Fibroblast of gingiva (primary cell): ENCODE data around the gene CDC42EP5.
"Not testable (repeated sequence)": the region's sequence is repeated elsewhere in the genome, so short reads cannot be mapped to it uniquely, and the experiment has no call there.

ENCODE experiments used
- DNase-seq: peaks from one replicate; pipeline ENCODE4 v3.0.0-alpha.2; 2011; ENCODE audit warnings: low read depth

Gene CDC42EP5

DNA sequence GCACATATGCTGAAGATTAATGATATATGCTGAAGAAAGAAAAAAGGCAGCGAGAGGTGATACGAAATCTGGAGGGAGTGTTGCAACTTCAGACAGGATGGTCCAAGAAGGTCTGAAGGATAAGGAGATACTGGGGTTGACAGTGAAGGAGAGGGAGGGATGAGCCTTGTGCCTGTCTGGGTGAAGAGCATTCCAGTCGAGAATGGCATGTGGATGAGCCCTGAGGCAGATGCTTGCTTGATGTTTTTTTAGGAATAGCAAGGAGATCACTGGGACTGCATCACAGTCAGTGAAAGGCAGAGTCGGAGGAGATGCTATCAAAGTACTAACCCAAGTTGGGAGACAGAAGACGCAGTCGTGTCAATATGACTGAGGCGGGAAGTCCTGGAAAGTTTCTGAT is 16.2 kb upstream of the CDC42EP5 start:
- no peak for DNase-seq

DNA sequence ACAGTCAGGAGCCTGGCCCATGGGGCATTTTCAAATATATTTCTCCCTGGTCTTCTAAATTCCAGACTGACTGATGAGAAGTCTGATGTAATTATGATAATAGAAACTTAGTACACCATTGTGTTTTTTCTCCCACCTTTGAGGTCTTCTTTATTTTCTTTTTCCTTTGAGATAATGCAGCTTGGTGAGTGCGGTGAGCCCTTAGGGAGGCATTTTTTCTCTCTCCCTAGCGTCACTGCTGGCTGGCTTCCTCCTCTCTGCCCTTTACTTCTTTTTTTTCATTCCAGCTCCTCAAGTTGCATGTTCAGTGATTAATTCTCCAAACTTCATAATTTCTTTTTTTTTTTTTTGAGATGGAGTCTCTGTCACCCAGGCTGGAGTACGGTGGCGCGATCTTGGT is 12.8 kb upstream of the CDC42EP5 start:
- DNase-seq: peak; percentile 13

DNA sequence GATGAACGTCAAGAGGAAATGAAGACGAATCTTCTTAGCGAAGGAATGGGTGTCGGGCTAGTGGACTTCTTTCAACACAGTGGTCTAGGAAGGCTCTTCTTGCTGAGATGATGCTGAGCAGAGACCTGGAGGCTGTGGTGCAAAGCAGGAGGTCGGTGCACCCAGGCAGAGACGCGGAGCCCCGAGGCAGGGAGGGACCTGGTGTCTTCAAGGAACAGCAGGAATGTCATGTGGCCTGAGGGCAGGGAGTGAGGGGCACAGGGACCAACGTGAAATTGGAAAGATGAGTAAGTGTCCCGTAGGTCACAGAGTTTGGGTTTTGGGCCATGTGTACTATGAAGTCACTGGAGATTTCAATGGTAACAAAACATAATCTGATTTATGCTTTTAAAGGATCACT is 11.4 kb upstream of the CDC42EP5 start:
- no peak for DNase-seq

DNA sequence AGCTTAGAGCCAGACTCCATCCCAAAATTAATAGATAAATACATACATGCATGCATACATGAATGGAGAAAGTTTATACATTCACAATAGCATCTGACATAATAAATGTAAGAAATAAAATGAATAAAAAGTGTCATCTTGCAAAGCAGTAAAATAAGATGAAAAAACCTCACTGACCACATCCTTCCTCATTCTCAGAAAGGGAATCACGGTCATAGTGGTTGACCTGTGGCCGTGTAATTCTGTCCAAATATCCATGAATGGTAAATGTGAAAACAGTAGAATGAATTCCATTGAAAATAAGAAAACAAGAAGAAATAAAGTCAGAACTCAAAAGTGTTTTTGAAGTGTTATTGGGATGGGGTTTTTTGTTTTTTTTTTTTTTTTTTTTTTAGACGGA is 9.8 kb upstream of the CDC42EP5 start:
- no peak for DNase-seq

DNA sequence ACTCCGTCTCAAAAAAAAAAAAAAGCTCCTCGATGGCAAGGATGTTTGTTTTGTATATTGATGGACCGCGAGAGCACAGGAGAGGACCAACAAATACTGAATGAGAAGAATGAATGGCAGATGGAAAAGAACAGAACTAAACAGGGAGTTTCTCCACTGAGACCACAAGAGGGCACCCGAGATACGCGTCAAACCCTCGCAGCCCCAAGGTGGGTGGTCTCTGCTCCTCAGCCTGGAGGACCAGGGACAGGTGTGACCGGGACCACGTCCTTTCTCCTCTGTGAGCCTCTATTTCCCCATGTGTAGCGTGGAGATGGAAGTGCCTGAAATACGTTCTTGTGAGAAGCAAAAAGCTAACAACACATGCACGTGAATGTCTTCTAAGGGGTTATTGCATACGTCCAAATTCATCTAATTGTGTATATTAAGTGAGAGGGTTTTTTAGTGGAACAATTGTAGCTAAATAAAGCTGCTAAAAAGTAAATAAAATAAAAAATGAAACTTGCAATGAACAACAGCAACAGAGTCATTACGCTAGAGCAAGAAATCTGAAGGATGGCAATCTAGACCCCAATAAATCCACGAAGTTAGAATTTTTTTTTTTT is 8.3 kb upstream of the CDC42EP5 start:
- DNase-seq: no peak

DNA sequence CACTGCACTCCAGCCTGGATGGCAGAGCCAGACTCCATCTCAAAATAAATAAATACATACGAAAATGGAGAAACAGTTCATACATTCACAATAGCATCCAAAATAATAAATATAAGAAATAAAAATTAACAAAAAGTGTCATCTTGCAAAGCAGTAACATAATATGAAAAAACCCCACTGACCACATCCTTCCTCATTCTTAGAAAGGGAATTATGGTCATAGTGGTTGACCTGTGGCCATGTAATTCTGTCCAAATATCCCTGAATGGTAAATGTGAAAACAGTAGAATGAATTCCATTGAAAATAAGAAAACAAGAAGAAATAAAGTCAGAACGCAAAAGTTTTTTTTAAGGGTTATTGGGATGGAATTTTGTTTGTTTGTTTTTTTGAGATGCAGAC is 7.0 kb upstream of the CDC42EP5 start:
- DNase-seq: no peak

DNA sequence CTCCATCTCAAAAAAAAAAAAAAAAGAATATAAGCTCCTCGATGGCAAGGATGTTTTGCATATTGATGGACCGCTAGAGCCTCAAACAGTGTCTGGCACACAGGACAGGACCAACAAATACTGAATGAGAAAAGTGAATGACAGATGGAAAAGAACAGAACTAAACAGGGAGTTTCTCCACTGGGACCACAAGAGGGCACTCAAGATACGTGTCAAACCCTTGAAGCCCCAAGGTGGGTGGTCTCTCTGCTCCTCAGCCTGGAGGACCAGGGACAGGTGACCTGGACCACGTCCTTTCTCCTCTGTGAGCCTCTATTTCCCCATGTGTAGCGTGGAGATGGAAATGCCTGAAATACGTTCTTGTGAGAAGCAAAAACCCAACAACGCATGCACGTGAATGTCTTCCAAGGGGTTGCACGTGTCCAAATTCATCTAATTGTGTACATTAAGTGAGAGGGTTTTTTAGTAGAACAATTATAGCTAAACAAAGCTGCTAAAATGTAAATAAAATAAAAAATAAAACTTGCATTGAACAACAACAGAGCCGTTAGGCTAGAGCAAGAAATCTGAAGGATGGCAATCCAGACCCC is 5.7 kb upstream of the CDC42EP5 start:
- DNase-seq: peak; percentile 28

DNA sequence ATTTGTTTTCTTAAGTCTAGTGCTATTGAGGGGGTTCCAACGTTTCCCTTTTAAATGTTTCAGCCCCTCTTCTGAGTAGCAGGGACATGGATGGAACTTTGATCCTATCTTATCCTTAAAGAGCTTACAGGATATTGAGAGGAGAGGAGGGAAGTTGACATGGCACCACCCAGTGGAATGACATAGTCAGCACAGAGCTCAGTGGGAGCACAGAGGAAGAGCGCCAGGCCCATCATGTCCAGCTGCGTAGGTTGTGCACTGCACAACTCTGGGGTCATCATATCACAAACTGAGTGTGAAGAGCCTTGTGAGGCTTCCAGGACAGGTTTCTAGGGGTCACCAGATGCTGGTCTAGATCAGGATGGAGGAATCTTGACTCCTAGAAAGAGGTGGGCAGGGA is 4.6 kb upstream of the CDC42EP5 start:
- DNase-seq: no peak

DNA sequence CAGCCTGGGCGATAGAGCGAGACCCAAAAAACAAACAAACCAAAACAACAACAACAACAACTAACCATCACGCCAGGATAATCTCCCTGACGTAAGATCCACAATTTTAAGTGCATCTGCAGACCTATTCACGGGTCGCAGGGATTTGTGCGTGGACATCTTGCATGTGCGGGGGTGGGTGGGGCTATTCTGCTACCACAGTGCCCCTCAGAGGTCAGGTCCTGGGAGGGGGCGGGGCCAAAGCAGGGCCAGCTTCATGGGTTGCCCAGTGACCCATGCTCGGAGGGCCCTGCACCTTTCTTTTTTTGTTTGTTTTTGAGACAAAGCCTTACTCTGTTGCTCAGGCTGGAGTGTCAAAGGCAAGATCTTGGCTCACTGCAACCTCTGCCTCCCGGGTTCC is 2.6 kb upstream of the CDC42EP5 start:
- no peak for DNase-seq

DNA sequence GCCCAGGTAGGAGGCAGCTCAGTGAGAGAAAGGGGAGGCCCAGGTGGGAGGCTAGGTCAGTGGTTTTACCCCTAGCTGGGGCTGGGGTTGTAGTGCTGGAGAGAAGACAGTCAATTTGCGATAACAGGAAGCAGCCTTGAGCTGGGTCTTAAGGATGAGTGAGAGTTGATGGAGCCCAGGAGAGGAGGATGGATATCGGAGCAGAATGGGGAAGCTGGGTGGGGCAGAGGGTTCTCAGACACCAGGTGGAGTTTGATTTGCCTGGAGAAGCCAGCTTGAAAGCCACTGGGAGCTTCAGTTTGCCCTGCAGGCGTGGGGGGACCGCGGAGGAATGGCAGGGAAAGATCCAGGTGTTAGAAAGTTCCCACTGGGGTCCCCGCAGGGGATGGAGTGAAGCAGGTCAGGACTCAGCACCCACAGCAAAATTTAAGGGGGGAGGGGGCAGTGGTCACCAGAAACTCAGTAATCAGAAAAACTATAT is 836 bp upstream of the CDC42EP5 start:
- no peak for DNase-seq

DNA sequence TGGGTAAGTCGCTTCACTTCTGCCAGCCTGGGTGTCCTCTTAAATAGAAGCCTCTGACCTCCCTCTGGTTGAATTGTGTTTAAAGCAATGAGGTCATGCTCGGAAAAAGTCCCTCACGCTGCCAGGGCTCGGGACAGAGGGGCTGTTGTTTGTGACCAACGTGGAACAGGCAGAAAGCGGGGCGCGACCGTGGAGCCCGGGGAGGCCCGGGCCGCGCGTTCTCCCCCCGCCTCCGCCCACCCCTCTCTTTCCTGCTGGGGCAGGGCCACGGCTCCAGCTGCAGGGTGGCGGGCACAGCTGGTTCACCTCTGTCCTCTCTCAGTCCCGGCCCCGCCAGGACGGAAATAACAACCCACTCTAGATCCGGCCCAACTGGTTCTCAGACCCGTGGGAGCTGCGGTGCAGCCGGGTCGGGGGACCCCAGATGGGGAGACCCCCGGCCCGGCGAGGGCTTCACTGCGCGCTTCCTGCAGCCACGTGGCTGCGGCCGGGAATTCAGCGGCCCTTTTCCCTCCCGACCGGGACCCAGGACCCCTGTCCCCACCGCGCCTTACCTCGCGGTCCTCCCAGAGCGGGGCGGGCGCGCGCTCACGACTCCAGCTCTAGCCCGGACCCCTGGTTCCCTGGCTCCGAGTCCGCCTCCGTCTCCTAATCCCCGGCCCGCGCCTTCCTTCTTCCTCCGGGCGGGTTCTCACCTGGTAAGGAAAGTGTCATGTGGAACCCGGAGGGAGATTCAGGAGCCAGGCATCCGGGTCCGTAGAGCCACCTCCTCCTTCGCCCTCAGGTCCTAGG is 1.9 kb downstream of the CDC42EP5 start:
- no peak for DNase-seq

DNA sequence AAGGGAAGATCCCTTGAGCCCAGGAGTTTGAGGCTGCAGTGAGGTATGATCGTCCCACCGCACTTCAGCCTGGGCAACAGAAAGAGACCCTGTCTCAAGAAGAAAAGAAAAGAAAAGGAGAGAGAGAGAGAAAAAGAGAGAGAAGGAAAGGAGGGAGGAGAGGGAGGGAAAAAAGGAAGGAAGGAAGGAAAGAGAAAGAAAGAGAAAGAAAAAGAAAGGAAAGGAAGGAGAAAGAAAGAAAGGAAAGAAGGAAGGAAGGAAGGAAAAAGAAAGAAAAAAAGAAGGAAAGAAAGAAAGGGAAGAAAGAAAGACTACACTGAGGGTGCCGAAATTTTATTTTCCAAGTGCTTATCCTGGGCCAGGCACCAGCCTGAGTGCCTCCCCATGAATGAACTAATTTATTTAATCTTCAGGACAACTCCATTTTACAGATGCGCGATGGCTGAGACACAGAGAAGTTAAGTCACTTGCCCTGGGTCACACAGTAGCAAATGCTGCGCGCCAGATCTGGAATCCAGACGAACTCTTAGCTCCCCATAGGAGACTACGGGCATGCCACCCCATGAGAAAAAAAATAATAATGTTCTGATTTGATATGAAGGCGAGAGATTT is 2.7 kb downstream of the CDC42EP5 start:
- no peak for DNase-seq

DNA sequence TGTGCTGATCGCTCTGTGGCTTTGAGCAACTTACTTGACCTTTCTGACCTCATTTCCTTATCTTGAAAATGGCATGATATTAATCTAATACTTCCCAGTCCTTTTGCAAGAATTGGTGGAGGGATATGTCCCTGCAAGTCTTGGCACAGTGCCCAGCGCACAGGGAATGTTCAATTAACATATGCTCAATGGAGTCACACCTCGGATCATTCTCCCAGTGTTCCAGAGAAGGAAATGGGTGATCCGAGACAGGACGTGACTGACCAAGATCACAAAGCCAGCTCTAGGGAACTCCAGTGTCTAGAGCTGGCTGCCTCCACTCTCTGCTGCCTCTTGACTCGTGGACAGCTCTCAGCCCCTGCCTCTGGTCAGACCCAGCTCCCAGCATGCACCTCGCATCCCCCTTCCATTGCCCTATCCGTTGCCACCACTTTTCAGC is 3.6 kb downstream of the CDC42EP5 start:
- no peak for DNase-seq

DNA sequence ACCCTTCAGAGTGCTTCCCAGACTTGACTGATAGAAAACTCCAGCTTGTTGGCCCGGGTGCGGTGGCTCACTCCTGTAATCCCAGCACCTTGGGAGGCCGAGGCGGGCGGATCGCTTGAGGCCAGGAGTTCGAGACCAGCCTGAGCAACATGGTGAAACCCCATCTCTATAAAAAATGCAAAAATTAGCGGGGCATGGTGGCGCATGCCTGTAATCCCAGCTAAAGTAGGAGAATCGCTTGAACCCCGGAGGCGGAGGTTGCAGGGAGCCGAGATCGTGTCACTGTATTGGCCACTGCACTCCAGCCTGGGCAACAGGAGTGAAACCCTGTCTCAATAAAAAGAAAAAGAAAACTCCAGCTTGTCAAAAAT is 7.0 kb downstream of the CDC42EP5 start:
- DNase-seq: not testable (repeated sequence)

DNA sequence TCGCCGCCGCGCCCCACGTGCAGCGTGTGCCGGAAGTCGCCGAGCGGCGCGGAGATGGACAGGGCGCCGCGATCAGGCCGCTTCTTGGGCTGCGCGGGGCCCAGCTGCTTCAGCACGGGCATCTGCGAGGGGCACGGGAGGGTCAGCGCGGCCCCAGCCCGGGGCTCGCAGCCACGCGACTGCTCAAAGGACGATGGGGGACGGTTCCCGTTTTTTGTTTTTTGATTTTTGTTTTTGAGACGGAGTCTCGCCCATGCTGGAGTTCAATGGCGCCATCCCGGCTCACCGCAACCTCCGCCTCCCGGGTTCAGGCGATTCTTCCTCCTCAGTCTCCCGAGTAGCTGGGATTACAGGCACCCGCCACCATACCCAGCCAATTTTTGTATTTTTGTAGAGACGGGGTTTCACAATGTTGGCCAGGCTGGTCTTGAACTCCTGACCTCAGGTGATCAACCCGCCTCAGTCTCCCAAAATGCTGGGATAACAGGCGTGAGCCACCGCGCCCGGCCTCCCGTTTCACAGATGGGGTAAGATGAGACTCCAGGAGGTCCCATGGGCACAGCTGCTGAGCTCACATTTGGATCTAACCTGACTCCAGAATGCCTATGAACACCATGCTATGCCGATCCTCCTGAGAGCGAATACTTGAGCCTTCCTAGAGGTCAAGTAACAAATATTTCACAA is 7.5 kb downstream of the CDC42EP5 start:
- DNase-seq: no peak

DNA sequence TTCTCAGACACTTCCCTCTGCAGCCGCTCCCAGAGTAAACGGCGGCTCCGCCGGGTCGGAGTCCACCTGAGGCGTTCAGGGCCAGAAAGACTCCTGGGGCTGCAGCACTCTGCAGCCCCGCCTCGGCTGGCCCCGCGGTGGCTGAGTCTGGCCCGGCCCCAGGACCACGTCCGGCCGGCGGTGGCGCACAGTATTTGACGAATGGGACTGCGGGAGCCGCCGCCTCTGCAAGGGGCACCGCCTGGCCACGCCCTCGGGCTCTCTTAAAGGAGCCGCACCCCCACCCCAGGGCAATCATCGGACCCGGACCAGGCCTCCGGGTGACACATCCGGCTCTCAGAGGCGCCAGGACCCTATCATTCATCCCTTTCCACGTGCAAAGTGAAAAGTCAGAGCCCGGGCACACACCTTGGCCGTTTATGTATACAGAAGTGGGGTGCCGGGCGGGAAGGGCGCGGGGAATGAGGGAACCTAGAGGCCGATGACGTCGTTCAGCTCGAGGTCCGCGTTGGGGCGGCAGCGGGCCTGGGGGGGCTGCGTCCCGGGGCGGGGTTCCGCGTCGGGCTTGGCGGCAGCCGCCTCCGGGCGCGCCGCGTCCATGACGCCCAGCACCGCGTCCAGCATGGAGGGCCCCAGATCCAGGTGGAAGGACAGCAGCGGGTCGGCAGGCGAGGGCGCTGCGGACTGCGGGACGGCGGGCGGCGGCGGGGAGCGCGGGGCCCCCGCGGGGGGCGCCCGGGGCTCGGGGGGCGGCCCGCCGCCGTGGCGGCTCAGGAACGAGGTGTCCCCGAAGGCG is 8.3 kb downstream of the CDC42EP5 start:
- peak; percentile 84 for DNase-seq

DNA sequence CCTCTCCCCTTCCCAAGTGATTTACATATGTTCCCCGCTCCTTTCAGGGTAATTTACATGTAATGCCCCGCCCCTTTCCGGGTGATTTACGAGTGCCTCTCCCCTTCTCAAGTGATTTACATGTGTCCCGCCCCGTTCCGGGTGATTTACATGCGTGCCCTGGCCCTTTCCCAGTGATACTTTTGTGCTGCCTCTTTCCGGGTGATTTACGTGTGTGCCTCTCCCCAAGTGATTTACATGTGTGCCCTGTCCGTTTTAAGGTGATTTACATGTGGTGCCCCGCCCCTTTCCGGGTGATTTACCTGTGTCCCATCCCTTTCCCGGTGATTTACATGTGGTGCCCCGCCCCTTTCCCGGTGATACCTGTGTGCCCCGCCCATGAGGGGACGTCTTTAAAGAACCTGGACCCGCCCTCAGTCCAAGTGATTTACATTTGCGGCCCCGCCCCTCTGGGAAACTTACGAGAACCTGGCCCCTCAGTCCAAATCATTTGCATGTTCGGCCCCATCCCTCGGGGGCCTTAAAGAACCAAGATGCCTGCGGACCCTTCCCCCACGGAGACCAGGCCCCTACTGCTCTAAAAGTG is 9.0 kb downstream of the CDC42EP5 start:
- DNase-seq: peak; percentile 65

DNA sequence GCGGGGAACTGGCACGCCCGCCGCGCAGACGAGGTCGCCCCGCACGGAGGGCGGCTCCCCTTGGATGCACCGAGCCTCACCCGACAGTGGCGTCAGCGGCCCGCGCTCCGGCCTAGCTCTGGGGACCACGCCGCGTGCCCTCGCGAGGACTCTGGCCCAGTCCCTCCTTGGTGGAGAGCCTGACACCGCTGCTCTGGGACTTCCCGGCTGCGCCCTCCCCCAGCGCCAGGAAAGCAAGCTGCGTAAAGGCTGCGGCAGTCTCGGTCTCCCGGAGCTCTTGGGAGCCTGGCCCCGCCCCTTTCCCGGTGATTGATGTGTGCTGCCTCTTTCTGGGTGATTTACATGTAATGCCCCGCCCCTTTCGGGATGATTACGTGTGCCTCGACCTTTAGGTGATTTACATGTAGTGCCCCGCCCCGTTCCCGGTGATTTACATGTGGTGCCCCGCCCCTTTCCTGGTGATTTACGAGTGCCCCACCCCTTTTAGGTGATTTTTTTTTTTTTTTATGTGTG is 9.5 kb downstream of the CDC42EP5 start, which contains the start of gene LENG9:
TSS of gene LENG9 (minus strand) at position 248 of the 513 bp plus-strand sequence. CDS start 252 bp downstream, outside the sequence.
- peak; percentile 99 for DNase-seq

DNA sequence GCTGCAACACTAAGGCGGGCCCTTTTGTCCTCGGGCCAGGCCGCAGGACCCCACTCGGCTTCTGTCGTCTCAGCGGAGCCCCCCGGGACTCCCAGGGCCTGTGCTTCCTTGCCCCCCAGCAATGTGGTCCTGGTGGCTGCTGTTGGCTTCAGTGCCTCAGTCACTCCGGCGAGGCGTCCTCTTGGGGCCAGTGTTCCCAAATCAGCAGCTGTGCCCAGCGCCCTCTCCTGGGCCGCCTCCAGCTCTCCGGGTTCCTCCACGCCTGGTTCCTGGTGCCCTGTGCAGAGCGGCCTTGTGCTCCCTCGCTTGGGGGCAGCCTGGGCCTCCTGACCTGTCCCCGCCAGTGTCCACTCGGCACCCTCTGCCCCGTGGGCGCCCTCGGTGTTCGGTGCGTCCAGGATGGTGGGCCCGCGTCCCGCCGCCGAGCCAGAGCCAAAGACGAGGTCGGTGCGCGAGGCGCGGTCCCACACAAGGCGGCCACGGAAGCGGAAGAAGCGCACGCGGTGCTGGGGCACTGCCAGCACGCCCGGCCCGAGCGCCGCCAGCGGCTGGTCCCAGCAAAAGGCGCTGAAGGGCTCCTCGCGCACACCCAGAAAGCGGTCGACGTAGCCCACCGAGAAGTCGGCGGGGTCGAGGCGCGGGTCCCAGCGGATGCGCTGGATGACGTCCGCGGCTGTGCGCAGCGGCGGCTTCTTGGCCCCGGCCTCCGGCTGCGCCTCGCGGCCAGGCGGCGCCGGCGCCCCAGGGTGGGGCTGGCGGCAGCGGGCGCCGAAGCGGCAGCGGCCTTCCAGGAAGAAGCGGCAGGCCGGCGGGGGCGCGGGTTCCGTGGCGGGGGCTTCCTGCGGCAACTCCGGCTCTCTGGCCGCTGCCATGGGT is 10.2 kb downstream of the CDC42EP5 start:
- DNase-seq: peak; percentile 59
